GM12875 (cell line): ENCODE results near the gene IGF1.
"Not testable (repeated sequence)": the region's sequence is repeated elsewhere in the genome, so short reads cannot be mapped to it uniquely, and the experiment has no call there.

Experiments
- H3K4me3 ChIP-seq: one replicate; pipeline ENCODE4 v1.5.1; 2011; ENCODE audit warnings: low read depth, low read length, control low read depth
- TF ChIP-seq, protein P1 (sequence below): IDR thresholded peaks from 2 replicates; pipeline ENCODE4 v1.5.1; 2011; ENCODE audit warnings: low read depth, mild to moderate bottlenecking, control low read depth, inconsistent platforms, low read length, moderate library complexity, borderline replicate concordance; ENCODE audit not compliant: insufficient read depth

Gene IGF1

DNA sequence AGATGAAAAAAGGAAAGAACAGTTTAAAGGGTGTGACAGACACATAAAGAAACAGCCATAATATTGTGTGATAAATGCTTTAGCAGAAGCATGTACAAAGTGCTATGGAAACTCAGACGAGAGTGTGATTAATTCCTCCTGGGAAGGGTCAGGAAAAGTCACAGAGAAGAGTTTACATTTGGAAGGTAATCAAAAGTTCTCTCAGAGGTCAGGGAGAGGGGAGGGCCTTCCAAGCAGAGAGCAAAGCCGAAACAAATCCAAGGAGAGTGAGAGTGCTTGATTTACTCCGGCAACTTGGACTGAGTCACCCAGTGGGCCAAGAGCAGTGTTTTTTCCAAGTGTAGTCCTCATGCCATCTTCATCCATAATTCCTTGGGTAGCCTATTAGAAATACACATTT is 108.3 kb downstream of the IGF1 start:
- no peak overlapping the region for H3K4me3 ChIP-seq
- TF ChIP-seq, protein P1, sequence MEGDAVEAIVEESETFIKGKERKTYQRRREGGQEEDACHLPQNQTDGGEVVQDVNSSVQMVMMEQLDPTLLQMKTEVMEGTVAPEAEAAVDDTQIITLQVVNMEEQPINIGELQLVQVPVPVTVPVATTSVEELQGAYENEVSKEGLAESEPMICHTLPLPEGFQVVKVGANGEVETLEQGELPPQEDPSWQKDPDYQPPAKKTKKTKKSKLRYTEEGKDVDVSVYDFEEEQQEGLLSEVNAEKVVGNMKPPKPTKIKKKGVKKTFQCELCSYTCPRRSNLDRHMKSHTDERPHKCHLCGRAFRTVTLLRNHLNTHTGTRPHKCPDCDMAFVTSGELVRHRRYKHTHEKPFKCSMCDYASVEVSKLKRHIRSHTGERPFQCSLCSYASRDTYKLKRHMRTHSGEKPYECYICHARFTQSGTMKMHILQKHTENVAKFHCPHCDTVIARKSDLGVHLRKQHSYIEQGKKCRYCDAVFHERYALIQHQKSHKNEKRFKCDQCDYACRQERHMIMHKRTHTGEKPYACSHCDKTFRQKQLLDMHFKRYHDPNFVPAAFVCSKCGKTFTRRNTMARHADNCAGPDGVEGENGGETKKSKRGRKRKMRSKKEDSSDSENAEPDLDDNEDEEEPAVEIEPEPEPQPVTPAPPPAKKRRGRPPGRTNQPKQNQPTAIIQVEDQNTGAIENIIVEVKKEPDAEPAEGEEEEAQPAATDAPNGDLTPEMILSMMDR = no peak

DNA sequence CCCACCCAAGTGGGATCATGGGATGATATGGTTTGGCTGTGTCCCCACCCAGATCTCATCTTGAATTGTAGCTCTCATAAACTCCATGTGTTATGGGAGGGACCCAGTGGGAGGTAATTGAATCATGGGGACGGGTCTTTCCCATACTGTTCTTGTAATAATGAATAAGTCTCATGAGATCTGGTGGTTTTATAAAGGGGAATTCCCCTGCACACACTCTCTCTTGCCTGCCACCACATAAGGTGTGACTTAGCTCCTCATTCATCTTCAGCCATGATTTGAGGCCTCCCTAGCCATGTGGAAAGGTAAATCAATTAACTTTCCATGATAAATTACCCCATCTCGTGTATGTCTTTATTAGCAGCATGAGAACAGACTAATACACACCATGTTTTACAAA is 109.2 kb downstream of the IGF1 start:
- no peak overlapping the region for H3K4me3 ChIP-seq
- TF ChIP-seq, protein P1 = no peak

DNA sequence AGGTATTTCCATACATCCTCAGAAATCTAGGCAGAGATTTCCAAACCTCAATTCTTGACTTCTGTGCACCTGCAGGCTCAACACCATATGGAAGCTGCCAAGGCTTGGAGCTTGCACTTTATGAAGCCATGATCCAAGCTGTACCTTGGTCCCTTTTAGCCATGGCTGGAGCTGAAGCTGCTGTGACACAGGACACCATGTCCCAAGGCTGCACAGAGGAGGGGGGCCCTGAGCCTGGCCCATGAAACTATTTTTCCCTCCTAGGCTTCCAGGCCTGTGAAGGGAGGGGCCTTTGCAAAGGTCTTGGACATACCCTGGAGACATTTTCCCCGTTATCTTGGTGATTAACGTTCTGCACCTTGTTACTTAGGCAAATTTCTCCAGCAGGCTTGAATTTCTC is 110.5 kb downstream of the IGF1 start:
- H3K4me3 ChIP-seq = no peak overlapping the region
- TF ChIP-seq, protein P1 = no peak

DNA sequence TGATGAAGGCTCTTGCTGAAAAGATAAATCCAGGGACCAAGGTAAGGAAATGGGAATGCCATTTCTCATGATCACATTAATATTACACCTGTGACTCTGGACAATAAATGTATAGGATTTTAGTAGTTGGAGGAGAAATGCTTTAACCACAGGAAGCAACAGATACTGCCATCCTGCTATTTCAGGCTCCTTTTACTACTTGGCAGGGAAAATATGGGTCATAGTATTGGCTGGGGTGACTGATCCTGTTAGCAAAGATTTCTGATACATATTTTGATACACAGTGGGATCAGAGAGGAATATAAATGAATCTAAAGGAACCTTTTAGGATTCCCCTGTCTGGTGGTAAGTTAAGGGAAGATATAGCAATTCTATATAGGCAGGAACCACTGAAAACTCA is 115.0 kb downstream of the IGF1 start:
- TF ChIP-seq, protein P1 = no peak
- H3K4me3 ChIP-seq = no peak overlapping the region

DNA sequence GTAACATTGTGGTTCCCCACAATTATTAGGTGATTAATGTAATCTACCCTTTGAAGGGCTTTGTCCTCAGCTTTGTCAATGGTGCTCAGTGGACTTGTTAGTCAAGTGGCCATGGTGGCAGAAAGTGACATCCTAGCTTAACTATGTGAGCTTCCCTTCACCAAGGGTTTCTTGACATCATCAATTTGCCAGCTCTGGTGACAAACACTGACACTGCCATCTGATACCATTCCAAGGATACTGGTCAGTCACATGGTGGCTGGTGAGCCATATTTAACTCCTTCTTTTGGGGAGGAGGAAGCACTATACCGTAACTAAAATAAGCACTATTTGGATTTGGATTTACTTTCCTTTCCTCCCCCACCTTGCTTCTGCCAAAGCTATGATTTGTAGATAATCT is 115.7 kb downstream of the IGF1 start:
- TF ChIP-seq, protein P1 = no peak

DNA sequence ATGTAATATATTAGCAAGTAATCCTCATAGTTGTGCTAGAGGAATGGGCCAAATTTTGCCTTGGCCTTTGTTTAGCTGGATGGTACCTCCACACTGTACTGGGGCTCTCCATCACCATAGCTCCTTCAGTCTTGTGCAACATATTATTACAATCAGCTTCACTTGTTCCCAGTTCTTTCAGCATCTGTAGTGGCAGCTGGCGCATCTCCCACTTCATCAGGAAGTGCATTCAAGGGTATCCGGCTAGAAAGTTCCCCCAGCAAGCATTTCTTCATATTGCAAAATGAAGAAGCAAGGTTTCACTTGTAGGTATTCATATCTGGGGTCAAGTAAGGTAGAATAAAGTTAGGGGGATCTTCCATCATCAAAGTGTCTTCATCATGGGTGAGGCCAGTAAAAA is 123.7 kb downstream of the IGF1 start:
- TF ChIP-seq, protein P1 = no peak
- no peak overlapping the region for H3K4me3 ChIP-seq

More for the DNA sequence above, 115.7 kb downstream of the IGF1 start:
- no peak overlapping the region for H3K4me3 ChIP-seq

DNA sequence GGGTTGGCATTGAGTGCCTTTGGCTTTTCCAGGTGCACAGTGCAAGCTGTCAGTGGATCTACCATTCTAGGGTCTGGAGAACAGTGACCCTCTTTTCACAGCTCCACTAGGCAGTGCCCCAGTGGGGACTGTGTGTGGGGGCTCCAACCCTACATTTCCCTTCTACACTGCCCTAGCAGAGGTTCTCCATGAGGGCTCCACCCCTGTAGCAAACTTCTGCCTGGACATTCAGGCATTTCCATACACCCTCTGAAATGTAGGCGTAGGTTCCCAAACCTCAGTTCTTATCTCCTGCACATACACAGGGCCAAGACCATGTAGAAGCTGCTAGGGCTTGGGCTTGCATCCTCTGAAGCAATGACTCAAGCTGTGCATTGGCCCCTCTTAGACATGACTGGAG is 126.1 kb downstream of the IGF1 start:
- H3K4me3 ChIP-seq = not testable (repeated sequence)

DNA sequence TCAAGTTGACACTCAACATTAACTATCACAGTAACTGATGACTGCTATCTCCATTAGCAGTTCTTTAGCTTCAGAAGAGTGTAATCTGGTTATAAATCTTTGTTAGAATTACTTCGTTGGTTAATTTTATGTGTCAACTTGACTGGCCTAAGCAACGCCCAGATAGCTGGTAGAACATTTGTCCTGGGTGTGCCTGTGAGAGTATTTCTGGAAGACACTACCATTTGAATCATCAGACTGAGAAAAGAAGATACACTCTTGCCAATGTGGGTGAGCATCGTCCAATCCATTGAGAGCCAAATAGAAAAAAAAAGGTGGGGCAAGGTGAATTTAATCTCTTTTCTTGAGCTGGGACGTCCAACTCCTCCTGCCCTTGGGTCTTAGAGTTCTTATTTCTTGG is 129.0 kb downstream of the IGF1 start:
- TF ChIP-seq, protein P1 = no peak
- no peak overlapping the region for H3K4me3 ChIP-seq
